HG03060 (cell line): Measurements from ENCODE around the gene MRPL37.
"Not testable (repeated sequence)": the region's sequence is repeated elsewhere in the genome, so short reads cannot be mapped to it uniquely, and the experiment has no call there.

Experiments
- ATAC-seq: cut with Tn5 transposase; IDR thresholded peaks from one replicate; pipeline ENCODE4 v1.9.1; 2021; ENCODE audit warnings: low read depth, moderate number of reproducible peaks; ENCODE audit not compliant: unreplicated experiment

The MRPL37 gene

DNA sequence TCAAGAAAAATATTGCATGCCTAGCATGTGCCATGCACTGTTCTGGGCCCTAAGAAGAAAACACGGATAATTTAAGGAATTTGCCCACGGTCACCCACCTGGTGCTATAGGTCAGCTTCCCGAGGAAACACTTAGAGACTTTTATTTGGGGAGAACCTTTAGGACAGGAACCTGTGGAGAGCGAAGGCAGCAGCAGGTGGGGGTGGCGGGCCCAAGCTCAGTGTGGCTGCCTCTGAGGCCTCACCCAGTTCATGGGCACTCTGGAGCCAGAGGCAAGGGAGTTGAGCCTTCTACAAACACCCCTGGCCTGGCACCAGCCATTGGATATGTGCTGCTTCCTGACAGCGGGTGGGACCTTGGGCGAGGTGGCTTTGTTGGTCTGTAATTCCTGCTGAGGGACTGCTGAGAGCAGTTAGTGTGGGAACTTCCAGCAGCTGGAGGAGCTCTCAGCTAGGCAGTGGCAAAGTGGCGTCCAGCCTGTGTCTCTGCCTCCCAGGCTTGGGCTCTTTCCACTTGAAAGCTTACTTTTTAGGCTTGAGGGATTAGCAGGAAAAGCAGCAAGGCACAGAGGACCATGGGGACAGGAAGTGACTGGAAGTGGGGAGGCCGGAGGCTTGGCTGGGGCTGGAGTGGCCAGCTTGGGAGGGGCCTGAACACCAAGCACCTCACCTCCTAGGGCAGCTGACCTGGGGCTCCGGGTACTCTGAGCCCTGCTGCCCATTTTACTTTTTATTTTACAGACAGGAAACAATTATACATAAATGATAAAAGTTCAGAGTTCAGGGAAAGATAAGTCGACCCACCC lies 19.1 kb downstream of the MRPL37 start:
- no peak for ATAC-seq

DNA sequence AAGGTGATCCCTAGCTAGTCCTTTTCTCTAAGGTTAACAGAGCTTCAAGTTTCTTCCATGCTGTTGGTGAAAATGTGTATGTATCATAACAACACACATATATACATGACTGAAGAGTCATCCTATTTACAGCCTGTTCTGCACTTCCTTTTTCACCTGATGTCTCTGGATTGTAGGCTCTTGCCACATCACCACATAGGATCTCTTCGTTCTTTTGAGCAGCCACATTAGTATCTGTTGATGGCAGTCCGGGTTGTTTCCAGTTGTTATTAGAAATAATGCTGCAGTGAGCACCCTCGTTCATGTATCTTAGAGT lies 19.7 kb downstream of the MRPL37 start:
- no peak for ATAC-seq

DNA sequence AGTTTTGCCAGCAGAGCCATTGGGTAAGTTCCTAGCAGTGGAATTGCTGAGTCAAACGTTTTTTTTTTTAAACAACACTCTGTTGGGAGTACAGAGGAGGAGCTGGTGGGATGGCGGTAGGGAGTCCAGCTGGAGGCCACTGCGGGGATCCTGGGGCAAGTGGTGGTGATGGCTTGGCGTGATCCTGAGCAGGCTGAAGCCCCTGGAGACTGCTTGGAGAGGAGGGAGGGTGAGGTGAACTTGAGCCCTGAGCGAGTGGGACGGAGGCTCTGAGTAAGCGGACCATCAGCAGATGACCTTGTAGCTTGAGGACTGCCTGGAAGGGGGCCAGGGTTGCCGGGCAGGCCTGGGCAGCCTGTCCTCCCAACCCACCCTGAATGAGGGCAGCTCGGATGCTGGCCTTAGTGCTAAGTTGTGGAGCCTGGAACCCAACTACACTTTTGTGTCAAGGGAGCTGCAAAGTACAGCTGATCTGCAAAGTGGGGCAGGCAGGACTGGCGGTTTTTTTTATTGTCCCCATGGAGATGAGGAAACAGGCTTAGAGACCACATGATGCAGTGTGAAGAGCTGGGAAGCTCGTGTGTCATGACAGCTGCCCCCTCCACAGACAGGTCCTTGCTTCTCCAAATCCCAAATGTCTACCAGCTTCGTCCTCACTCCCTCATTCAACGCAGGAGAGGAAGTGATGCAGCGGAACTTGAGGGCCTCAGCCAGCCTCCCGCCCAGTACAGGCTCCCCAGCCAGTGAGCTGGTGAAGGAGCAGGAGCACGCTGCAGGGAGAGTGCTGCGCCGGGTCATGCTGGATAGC lies 20.2 kb downstream of the MRPL37 start:
- no peak for ATAC-seq

DNA sequence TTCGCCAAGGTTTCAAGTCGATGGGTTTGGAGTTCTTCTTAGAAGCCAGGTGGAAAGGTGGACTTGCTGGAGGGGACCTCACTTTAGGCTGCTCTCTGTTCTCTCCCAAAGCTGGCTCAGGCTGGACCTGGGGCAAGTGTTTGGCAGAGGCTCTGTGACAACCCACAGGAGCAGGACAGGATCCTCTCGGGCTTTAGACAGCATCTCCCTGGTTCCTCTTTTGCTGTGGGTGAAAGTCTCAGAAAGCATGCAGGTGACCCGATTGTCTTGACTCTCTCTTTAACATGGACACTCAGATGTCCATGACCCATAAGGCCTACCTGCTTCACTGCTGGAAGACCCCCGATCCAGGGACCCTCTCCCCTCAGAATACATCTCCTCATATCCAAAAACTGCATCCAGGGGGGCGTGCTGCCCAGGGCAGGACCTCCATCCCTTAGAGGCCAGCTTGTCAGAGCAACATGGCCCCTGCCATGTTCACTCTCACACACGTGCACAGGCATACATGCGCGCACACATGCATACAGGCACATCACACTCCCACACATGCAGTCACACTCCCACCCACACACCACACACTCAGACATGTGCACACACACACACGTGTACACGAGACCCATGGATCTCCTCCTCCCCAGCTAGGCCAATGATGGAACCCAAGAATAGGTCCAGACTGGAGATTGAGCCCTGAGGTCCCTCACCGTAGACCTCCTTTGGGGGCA lies 21.3 kb downstream of the MRPL37 start:
- no peak for ATAC-seq

DNA sequence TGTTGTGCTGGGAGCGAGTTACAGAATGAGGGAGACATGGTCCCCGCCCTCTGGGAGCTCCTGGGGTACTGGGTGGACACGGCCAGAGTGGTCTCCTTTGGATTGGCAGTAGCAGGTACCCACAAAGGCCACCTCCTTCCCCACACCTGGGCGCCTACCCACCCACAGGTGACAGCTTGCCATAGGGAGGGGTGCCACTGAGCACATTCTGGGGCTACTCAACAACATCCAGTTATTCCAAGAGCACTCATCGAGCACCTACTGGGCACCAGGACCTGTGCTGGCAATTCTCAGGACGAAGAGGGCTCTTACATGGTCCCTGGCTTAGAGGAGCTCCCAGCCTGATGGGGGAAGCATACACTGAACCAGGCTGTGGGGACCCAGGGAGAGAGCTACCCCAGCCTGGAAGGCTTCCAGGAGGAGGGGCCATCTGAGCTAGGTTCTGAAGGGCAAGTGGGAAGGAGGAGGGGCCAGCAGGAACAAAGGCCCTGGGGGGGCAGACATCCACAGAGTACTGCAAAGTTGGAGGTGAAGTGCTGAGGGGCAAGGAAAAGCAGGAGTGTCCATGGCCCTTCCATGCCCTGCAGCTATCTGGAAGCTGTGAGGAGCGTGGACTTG lies 22.0 kb downstream of the MRPL37 start:
- ATAC-seq: no peak

DNA sequence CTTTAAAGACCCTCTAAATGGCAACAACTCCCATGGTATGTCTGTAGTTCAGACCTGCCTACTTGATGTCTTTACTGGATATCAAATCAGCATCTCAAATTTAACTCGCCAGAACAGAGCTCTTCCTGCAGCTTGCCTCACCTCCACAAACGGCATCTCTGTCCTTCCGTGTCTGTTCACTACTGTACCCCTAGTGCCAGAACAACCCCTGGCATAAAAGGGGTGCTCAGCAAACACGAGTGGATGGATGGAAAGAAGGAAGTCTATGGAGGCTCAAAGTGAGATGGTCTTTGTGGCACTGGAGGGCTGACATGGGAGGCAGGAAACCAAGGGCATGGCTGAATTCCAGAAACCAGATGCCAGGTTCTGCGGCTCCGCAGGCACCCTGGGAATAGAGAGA lies 22.7 kb downstream of the MRPL37 start:
- no peak for ATAC-seq

DNA sequence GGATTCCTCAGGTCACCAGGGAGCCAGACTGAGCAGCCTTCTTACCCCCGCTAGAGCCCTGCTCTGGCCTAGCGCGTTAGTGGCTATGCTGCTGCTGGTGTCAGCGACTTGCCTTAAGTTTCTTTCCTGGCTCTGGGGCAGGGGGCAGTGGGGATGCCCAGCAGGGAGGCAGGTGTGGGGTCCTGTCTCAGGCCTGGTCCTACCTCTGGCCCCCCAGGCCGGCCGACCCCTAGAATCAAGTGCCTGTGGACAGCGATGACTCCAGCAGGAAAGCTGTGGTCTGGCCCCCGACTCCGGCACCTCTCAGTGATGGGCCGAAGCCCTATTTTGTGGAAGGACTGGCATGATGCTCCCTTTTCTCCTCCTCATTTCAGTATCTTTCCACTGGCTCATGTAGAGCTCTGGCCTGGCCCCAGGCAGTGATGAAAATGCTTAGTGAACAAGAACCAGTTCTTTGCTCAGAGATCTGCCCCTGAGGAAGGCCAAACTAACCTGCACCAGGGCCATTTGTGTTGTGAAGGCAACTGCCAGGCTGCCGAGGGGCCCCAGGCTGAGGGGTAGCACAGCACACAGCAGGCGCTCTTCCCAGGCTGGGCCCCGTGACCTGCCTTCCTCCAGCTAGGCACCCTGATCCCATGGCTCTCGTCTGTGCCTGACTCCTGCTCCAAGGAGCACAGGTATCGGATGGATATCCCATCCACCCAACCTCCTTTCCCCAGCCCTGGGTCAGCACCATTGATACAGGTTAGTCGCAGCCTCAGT lies 23.7 kb downstream of the MRPL37 start:
- no peak for ATAC-seq

DNA sequence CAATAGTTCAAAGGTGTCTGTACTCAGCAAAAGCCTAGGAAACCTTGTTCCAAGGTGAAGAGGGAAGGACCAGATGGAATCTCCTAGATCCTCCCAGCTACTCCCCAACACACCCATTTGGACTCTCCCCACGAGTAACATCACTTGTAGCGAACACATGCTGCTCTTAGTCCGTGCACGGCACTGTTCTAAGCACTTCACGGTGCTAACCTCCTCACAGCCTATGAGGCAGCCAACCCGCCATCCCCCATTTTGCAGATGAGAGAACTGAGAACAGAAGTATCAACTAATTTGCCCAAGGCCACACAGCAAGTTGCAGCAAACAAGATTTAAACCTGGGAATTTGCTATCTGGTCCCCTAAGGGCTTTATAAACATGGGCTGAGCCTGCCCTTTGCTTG lies 24.3 kb downstream of the MRPL37 start:
- no peak for ATAC-seq

DNA sequence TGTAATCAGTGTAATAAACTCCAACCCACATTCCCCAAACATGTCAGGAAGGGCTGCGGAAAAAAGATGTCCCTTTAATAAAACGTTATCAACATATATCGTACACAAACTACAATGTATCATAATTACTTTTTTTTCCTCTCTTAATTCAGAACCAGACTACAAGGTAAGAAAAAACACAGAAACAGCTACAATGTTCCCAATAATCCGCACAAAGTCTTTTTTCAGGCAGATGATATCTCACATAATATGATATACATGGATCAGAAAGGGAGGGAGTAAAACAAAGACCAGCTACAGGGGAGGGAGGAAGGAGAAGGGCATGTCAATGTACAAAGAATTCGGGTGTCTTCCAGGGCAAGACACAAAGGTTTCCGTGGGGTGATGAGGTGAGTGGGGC lies 25.4 kb downstream of the MRPL37 start:
- ATAC-seq: no peak

DNA sequence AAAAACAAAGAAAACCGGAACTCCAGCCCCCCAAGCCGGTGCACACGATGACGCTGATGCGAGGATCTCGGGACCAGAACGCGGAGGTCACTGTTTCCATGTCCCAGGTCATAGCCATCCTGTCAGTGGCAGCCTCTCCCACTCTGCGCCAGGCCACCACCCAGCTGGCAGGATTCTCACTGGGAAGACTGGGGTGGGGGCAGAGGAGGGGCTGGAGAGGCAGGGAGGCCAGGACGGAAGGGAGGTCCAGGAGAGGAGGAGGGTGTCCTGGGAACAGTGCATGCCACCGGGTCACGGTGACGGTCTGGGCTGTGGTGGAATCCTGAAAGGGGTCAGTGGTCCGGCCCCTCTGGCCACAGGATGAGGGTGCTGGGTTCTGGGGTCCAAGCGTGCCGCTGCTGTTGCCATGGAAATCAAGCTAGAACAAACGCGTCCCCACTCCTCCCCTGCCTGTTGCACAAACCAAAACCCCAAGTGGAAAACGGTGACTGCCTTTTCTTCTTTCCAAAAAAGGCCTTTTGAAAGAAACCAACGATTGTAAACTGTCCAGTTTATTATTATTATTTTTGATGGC lies 26.1 kb downstream of the MRPL37 start:
- no peak for ATAC-seq

DNA sequence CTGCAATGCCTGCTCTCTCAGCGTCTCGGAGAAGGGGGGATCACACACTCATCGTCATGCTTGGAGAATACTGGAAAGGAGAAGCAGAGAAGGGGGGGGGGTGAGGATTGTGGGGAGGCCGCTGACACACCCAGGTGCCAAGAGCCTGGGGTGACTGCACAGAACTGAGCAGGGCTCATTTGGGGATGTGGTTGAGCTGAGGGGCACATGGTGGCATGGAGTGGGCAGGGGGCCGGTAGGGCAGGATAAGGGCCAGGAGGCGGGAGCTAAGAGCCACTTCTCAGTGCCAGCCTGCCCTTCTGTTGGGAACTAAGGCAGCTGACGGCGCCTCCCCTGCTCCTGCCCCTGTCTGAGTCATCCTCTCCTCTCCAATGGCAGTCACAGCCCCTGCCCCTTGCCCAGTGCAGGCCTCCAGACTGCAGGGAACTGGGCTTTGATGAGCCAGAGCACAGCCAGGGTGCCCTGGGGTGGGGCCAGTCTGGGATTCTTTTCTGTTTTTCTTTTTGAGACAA lies 27.2 kb downstream of the MRPL37 start:
- ATAC-seq: no peak

DNA sequence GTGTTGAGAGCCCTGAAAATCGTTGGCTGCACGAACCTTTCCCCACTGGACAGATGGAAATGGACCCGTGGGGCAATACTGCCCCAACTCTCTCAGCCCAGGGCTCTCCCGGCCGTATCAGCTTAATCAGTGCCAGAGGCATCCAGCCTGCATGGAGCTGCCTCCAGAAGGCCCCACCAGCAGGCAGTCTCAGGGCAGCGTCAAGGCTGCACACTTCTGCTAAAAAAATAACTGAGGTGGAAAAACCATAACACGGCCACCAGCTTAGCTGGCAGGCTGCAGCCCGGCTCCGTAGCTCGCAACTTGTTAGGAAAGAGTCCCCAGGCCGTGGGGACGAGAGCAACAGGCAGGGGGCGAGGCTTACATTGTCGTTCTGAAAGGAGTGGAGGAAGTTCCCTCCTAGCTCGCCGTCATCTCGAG lies 27.9 kb downstream of the MRPL37 start:
- ATAC-seq: no peak

DNA sequence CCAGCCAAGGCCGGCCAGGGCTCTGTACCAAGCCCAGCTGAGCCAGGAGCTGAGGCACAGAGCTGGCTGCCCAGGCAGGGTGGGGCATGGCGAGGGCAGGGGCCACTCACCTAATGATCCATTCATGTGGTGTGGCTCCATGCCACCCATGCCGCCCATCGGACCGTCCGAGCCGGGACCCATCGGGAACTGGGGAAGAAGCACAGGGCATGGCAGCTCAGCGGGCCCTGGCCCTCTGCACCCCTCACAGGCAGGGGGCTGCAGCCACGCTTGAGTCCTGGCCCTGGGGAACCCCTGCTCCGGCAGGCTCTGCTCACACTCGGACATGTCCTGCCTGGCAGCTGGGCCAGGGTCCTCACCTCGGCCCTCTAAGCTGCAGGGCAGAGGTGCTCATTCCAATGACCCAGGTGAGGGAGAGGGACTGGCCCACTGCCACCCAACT lies 28.7 kb downstream of the MRPL37 start:
- no peak for ATAC-seq

DNA sequence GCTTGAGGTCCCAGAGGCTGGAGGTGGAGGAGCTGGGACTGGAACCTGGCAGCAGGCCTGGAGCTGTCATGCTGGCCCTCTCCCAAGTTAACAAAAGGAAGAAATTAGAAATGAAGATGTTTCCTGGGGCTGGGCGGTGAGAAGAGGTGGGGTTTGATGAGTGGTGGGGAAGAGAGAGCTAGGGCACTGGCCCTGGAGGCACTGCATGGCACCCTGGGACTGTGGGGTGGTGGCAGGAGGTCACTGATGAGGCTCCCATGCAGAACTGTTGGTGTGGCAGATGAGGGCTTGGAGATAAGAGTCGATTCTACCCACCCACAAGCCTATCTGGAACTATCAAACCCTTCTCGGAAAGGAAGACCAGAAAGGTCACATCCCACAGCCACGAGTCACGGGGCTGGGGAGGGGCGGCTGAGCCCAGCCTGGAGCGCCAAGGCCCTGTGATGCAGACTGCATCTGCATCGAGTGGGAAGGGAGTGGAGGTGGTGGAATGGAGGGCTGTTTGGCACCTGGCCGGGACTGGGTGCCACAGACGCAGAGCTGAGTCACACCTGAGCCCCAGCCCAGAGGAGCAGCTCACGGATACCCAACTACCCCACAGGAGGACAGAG lies 29.4 kb downstream of the MRPL37 start:
- no peak for ATAC-seq

DNA sequence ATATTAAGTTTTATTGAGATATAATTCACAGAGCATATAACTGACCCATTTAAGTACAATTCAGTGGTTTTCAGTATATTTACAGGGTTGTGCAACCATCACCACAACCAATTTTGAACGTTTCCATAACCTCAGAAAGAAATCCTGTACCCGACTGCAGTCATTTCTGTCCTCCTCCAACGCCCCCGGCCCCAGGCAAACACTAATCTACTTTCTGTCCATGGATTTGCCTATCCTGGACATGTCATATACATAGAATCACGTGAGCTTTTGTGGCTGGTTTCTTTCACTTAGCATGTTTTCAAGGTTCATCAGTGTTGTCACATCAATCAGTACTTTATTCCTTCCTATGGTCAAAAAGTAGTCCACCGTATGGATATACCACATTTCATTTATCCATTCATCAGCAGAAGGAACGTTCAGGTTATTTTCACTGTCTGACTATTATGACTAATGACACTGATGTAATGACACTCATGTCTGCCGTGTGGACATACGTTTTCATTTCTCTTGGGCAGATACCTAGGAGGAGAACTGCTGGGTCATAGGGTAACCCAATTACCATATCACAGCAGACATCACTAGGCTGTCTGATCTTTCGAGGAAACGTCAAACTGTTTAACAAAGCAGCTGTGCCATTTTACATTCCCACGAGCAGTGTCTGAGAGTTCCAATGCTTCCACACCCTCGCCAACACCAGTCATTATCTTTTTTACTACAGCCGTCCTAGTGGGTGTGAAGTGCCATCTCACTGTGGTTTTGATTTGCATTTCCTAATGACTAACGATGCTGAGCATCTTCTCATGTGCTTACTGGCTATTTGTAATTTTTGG lies 30.8 kb downstream of the MRPL37 start:
- no peak for ATAC-seq

DNA sequence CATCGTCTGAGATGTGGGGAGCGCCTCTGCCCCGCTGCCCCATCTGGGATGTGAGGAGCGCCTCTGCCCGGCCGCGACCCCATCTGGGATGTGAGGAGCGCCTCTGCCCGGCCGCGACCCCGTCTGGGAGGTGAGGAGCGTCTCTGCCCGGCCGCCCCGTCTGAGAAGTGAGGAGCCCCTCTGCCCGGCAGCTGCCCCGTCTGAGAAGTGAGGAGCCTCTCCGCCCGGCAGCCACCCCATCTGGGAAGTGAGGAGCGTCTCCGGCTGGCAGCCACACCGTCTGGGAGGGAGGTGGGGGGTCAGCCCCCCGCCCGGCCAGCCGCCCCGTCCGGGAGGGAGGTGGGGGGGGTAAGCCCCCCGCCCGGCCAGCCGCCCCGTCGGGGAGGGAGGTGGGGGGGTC lies 33.2 kb downstream of the MRPL37 start:
- ATAC-seq: not testable (repeated sequence)

DNA sequence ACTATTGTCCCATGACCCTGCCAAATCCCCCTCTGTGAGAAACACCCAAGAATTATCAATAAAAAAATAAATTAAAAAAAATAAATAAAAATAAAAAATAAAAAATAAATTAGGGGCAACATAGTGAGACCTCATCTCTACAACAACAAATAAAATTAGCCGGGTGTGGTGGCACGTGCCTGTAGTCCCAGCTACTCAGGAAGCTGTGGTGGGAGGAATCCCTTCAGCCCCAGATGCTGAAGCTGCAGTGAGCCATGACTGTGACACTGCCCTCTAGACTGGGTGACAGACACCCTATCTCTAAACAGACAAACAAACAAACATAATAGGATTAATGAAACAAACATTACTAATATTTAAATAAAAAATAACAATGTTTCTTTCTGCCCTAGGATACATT lies 34.3 kb downstream of the MRPL37 start:
- ATAC-seq: no peak

DNA sequence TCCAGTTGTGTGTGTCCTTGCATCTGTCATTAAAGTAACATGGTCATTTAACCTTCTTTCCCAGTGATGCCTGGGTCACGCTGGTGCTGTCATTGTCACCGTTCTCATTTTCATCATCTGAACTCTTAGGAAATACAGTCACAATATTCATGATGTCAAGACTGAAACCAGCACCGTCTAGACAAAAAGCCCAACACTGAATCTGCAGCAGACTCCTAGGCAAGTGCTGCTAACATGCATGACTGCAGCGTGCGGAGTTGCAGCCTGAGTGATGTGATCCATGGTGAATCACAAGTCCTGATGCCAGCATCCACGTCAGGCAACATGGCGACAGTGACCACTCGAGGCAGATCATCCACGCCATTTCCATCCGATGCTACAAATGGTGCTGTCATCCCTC lies 37.6 kb downstream of the MRPL37 start:
- ATAC-seq: no peak
